PC-3 (cell line): ENCODE measurements around the gene TRPM8.

Experiments used
- CTCF ChIP-seq: fragments of 300-600 bp; sonication (generic); conservative IDR thresholded peaks from 2 replicates; pipeline ENCODE4 v1.5.1; 2017; ENCODE audit warnings: antibody characterized with exemption, low read depth, mild to moderate bottlenecking, low read length
- EZH2 ChIP-seq: fragments of 300-600 bp; sonication (generic); IDR thresholded peaks from one replicate; pipeline ENCODE4 v1.6.1; 2017; ENCODE audit warnings: antibody characterized with exemption, mild to moderate bottlenecking, low read length; ENCODE audit not compliant: unreplicated experiment

DNA sequence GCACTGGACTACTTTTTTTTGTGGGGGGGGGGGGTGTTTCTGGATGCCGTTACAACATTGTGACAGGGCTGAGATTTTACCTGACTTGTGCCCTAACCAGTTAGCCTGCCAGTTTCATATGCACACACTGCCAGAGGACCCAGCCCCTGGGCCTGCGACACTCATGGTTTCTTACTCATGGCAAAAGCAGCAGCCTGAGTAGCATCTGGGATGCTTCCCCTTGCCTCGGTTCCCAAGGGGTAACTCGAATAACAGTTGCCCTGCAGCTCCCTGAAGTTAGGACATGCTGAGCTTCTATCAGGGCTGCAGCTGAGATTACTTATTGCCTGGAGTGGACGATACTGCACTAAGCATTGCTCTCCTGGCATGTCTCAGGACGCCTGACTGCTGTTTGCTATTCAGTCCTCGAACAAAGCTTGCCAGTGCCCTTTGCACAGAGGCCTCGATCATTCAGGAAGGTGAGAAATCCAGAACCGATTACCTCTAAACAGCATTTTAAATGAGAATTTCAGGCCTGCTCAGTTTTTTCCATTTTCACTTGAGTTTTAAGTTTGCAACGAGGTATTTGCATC is 47.9 kb downstream of the TRPM8 start:
- TF ChIP-seq EZH2 (no peak), CTCF (no peak)
